AG04449 (cell line): Measurements from ENCODE around the gene KLF7.

Experiments
- CTCF ChIA-PET: fragments of 350-600 bp; formaldehyde crosslinking; extraction: SDS; loops from one replicate; lab custom pipeline; 2021; ENCODE audit warnings: antibody characterized with exemption; lab: Yijun Ruan, JAX
- POLR2A ChIA-PET: fragments of 400-600, 350-600 bp; formaldehyde crosslinking; extraction: SDS; loops from one replicate; lab custom pipeline; 2020; ENCODE audit warnings: antibody characterized with exemption, inconsistent platforms; lab: Yijun Ruan, JAX
- DNase-seq: peaks from one replicate; pipeline ENCODE4 v3.0.0-alpha.2; 2010; ENCODE audit warnings: low read depth, low spot score
- H3K4me3 ChIP-seq: 2 replicates; pipeline ENCODE4 v1.5.1; 2011; ENCODE audit warnings: low read depth, mild to moderate bottlenecking, control low read depth, low read length
- CTCF ChIP-seq: IDR thresholded peaks from one replicate; pipeline ENCODE4 v1.5.1; 2011; ENCODE audit warnings: mild to moderate bottlenecking, moderate library complexity, low read length, control low read depth, inconsistent platforms; ENCODE audit not compliant: insufficient read depth; ENCODE audit errors: missing control alignments

Gene KLF7

GRCh38 chr2:207161247-207162123 is 4.3 kb downstream of the KLF7 start:
- TF ChIP-seq CTCF = no peak
- DNase-seq = no peak
- H3K4me3 ChIP-seq = peak overlapping the region; percentile 96
- ChIA-PET CTCF (interaction anchor here (0.6 to 2.0 kb wide), 4 partner anchors 116 to 311 kb away, joined by 3 to 18 read pairs (median 3); no protein-coding TSS in a partner anchor), POLR2A (interaction anchor here (1.1 to 8.6 kb wide), 4 partner anchors 96 to 368 kb away, joined by 3 to 207 read pairs (median 20); partner anchors contain the start of gene CREB1)

- DNase-seq = no peak
- no peak overlapping the region for H3K4me3 ChIP-seq
- POLR2A ChIA-PET = interaction anchor here (0.6 kb wide), 1 partner anchor 12 kb away, joined by 3 read pairs; no protein-coding TSS in a partner anchor
- CTCF ChIA-PET = interaction anchor here (0.7 kb wide), 1 partner anchor 313 kb away, joined by 3 read pairs; no protein-coding TSS in a partner anchor
- TF ChIP-seq CTCF = no peak
These were observed 5.6 kb downstream of the KLF7 start for GRCh38 chr2:207160115-207160514.

GRCh38 chr2:207159002-207159401 is 6.7 kb downstream of the KLF7 start:
- ChIA-PET CTCF (interaction anchor here (0.9 kb wide), 1 partner anchor 314 kb away, joined by 3 read pairs; no protein-coding TSS in a partner anchor), POLR2A (interaction anchor here (0.6 kb wide), 1 partner anchor 23 kb away, joined by 4 read pairs; no protein-coding TSS in a partner anchor)
- no peak for DNase-seq
- TF ChIP-seq CTCF = no peak
- no peak overlapping the region for H3K4me3 ChIP-seq

- TF ChIP-seq CTCF = no peak
- no peak overlapping the region for H3K4me3 ChIP-seq
- DNase-seq = no peak
- ChIA-PET POLR2A (interaction anchor here (0.8 kb wide), 1 partner anchor 14 kb away, joined by 3 read pairs; no protein-coding TSS in a partner anchor), CTCF (interaction anchor here (2.4 kb wide), 1 partner anchor 10 kb away, joined by 8 read pairs; no protein-coding TSS in a partner anchor)
These were observed 8.0 kb downstream of the KLF7 start for GRCh38 chr2:207157731-207158130.

GRCh38 chr2:207157162-207157481 is 8.6 kb downstream of the KLF7 start:
- H3K4me3 ChIP-seq = no peak overlapping the region
- no peak for TF ChIP-seq CTCF
- ChIA-PET CTCF (interaction anchor here (2.4 to 2.6 kb wide), 2 partner anchors 10 to 316 kb away, joined by 8 to 13 read pairs; no protein-coding TSS in a partner anchor), POLR2A (interaction anchor here (0.8 kb wide), 1 partner anchor 13 kb away, joined by 3 read pairs; no protein-coding TSS in a partner anchor)
- DNase-seq = no peak
